ENCODE data around the gene PSD4.

PSD4 gene

DNA sequence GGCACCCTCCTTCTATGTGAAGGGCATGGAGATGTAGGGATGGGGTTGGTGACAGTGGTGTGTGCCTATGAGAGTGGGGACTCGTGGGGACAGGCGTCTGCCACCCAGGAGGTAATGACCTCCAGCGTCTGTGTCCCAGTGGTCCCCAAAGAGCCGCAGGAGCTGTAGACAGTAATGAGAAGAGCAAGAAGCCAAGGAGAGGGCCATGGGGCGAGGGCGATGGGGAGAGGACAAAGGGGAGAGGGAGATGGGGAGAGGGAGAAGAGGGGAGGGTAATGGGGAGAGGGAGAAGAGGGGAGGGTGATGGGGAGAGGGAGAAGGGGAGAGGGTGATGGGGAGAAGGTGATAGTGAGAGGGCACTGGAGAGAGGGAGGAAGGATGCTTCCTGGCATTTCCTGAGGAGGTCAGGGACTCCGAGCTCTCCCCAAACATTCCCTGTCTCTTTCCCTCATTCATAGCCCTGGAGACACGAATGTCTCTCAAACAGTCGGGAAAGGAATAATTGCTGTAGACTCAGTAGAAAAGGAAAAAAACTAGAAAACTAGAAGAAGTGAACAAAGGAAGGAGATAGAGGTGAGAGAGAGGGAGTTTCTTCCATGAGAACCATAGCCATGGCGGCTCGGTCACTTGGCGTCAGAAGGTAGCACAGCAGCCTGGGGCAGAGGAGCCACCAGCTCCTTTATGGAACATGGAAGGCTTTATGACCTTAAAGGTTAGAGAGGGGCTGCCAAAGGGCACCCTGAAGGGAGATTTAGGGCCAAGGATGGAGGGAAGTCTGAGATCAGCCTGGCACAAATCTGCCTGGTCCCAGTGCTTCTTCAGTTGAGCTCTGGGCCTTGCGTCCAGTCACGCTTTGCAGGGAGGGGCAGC is 39.5 kb downstream of the PSD4 start:
- no peaks in the 10 kb centered on the region for H3K9me3 ChIP-seq (ENCODE audit: severe bottlenecking)
- no peaks in the 10 kb centered on the region for H3K36me3 ChIP-seq
- TF ChIP-seq, protein P1, sequence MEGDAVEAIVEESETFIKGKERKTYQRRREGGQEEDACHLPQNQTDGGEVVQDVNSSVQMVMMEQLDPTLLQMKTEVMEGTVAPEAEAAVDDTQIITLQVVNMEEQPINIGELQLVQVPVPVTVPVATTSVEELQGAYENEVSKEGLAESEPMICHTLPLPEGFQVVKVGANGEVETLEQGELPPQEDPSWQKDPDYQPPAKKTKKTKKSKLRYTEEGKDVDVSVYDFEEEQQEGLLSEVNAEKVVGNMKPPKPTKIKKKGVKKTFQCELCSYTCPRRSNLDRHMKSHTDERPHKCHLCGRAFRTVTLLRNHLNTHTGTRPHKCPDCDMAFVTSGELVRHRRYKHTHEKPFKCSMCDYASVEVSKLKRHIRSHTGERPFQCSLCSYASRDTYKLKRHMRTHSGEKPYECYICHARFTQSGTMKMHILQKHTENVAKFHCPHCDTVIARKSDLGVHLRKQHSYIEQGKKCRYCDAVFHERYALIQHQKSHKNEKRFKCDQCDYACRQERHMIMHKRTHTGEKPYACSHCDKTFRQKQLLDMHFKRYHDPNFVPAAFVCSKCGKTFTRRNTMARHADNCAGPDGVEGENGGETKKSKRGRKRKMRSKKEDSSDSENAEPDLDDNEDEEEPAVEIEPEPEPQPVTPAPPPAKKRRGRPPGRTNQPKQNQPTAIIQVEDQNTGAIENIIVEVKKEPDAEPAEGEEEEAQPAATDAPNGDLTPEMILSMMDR (IDR thresholded peaks at IDR 0.05; ENCODE audit: low read depth, low read length): no peak
- DNase-seq: no peak
- no peak overlapping the region for H3K4me3 ChIP-seq (ENCODE audit: low read depth, low read length)
- H3K27ac ChIP-seq: no peak overlapping the region
- H3K27me3 ChIP-seq (ENCODE audit: insufficient read depth, low read depth, severe bottlenecking): no peaks in the 10 kb centered on the region

DNA sequence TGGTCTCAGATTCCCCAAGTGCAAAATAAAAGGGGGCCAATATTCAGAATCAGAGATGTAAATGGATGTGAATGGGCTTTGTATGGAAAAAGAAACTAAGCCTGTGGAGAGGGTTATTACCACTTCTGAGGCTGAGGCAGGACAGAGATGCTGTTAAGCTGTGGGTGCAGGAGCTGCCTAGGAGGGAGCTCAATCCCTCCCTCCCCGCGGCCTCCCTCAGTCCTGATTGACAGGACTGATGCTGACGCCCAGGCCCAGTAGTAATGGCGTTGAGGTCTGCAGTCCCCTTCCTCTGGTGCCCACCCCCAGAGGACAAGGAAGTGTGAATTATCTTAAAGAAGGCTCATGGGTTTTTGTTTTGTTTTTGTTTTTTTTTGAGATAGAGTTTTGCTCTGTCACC is 40.4 kb downstream of the PSD4 start:
- H3K9me3 ChIP-seq (ENCODE audit: severe bottlenecking): no peaks in the 10 kb centered on the region
- H3K36me3 ChIP-seq: no peaks in the 10 kb centered on the region
- TF ChIP-seq, protein P1 (IDR thresholded peaks at IDR 0.05; ENCODE audit: low read depth, low read length): no peak
- H3K4me3 ChIP-seq (ENCODE audit: low read depth, low read length): no peak overlapping the region
- DNase-seq: no peak
- H3K27ac ChIP-seq: no peak overlapping the region
- no peaks in the 10 kb centered on the region for H3K27me3 ChIP-seq (ENCODE audit: insufficient read depth, low read depth, severe bottlenecking)

DNA sequence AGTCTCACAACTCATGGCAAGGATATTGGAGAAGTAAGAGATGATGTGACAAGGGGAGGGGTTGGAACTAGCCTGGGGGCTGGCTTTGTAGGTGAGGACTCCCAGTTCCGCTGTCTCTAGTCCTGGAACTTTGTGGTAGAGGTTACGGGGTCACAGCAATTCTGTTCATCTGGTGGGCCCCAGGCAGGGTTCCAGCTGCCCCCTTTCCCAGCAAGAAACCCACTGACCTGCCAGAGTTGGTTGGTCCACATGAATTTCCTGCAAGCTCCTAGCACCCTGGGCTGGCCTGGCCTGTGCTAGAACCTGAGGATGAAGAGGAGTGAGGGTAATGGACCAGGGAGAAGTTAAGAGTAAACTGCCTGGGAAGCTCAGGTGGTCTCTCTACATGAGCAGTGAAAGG is 41.3 kb downstream of the PSD4 start:
- DNase-seq: no peak
- no peaks in the 10 kb centered on the region for H3K27me3 ChIP-seq (ENCODE audit: insufficient read depth, low read depth, severe bottlenecking)
- H3K9me3 ChIP-seq (ENCODE audit: severe bottlenecking): no peaks in the 10 kb centered on the region
- H3K36me3 ChIP-seq: no peaks in the 10 kb centered on the region
- TF ChIP-seq, protein P1 (IDR thresholded peaks at IDR 0.05; ENCODE audit: low read depth, low read length): no peak
- no peak overlapping the region for H3K27ac ChIP-seq
- H3K4me3 ChIP-seq (ENCODE audit: low read depth, low read length): no peak overlapping the region

DNA sequence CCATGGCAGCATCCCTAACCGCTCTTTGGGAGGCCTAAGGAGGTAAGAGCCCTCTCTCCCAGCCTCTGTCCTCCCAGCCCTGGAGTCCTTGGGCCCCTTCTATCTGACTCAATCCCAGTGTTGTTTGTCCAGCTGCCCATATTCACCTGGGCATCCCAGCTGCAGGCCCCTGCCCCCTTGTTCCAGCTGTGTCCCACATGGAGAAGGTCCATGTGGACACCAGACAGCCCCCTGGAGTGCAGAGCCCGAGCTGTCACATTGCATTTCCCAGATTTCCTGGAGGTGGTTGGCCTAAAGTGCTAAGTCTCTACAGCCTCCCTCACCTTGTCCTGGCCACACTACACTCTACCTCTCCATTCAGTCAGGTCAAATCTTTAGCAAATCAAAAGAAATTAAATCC is 42.5 kb downstream of the PSD4 start:
- Histone ChIP-seq H3K27me3 (ENCODE audit: insufficient read depth, low read depth, severe bottlenecking) (no peaks in the 10 kb centered on the region), H3K9me3 (ENCODE audit: severe bottlenecking) (no peaks in the 10 kb centered on the region), H3K27ac (no peak overlapping the region), H3K36me3 (no peaks in the 10 kb centered on the region), H3K4me3 (ENCODE audit: low read depth, low read length) (no peak overlapping the region)
- TF ChIP-seq, protein P1 (IDR thresholded peaks at IDR 0.05; ENCODE audit: low read depth, low read length): no peak
- DNase-seq: no peak

DNA sequence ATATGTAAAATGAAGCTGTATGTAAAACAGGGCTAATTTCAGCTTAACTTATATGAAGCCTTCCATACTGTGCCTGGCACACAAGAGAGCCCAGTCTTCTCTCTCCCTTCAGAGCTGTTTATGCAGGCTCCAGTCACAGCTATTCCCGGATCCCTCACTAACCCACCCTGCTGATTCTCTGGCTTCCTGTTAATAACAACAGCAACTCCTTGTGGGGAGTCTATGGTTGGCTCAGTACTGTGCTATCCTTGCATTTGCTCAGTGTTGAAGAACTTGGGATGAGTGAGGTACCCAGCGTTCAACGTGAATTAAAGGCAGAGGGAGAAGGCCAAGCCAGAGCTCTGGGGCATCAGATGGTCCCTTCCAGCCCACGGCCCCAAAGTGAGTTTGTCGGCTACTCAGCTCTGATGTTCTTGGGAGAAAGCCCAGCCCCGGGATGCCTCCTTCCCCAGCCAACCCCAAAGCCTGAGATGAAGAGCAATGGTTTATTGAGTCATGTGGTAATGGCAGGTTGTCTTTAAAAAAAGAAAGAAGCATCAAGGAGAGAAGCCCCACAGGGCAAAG is 43.2 kb downstream of the PSD4 start:
- Histone ChIP-seq H3K9me3 (ENCODE audit: severe bottlenecking) (no peaks in the 10 kb centered on the region), H3K27ac (no peak overlapping the region), H3K27me3 (ENCODE audit: insufficient read depth, low read depth, severe bottlenecking) (no peaks in the 10 kb centered on the region), H3K36me3 (no peaks in the 10 kb centered on the region), H3K4me3 (ENCODE audit: low read depth, low read length) (no peak overlapping the region)
- TF ChIP-seq, protein P1 (IDR thresholded peaks at IDR 0.05; ENCODE audit: low read depth, low read length): no peak
- DNase-seq: no peak
